HG03196 (cell line): ENCODE results near the gene SLC38A8.

ENCODE experiments used
- ATAC-seq: cut with Tn5 transposase; IDR thresholded peaks from one replicate; pipeline ENCODE4 v1.9.1; 2021; ENCODE audit not compliant: unreplicated experiment

SLC38A8 gene

DNA sequence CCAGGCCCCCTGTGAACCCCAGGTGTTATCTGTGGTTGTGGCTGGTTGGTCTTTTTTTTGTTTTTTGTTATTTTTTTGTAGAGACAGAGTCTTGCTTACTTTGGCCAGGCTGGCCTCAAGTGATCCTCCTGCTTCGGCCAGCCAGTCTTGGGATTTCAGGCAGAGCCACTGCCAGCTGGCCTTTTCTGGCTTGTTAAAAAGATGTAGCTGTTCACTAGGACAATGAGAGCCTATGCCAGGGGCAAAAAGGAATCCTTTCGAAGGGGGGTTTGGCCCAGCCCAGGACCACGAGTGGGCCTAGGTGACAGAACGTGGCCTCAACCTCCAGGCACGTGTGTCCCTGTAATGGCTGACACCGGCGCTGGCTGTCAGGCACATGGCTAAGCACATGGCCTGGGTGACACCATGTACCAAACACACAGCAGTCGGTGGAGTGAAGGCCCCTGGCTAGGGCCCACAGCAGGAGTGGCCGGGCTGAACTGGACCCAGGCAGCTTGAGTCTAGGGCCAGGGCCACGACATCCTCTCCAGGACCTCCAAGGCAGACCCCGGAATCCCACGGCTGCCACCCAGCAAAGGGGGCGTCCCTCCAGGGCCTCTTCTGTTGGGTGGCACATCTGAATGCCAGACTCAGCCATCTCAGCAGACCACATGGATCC lies 6.9 kb upstream of the SLC38A8 start:
- no peak for ATAC-seq

DNA sequence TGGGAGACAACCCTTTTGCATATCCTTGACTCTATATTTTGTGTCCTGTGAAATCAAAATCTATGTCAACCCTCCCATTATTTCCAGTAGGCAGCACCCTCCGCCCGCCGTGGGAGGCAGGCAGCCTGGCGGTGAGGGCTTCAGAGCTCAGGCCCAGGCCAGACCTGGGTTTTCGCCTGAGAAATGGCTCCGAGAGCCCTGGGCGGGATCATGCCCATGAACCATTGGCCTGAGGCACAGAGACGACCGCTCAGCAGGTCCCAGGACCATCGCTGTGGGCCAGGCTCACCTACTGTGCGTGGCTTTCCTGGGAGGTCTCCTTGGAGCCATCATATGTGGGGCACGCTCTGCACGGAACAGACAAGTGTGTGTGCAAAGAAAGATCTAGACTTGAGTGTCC lies 6.3 kb upstream of the SLC38A8 start:
- ATAC-seq, result no peak

DNA sequence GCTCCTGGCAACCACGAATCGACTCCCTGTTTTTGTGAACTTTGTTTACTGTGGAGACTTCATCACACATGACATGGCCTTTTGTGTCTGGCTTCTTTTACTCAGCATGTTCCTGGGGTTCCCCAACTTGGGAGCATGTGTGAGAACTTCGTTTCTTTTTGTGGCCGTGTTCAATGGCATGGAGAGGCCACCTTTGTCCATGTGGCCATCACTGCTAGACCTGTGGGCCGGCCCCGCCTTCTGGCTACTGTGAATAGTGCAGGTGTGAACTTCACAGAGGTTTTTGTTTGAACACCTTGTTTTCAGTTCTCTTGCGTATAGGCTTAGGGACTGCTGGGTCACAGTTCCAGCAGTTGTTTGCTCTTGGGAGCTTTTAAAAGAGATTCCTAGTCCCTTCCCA lies 5.7 kb upstream of the SLC38A8 start:
- ATAC-seq, result no peak

DNA sequence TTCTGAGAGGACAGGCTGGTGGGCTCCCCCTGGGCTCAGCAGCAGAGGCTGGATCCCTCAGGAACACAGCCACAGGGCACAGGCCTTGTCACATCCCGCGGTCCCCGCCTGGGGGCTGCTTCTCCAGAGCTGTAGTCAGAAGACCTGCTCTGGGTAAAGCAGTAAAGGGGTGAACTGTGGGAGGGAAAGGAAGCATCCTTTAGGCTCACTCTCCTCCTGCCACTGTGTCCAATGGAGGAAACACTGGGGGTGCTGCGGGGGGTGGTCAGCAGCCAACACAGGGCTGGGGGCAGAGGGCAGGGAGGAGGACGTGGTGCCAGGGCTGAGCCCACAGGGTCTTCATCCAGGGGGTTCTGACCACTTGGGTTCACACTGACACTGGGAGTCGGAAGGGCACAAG lies 5.0 kb upstream of the SLC38A8 start:
- no peak for ATAC-seq

DNA sequence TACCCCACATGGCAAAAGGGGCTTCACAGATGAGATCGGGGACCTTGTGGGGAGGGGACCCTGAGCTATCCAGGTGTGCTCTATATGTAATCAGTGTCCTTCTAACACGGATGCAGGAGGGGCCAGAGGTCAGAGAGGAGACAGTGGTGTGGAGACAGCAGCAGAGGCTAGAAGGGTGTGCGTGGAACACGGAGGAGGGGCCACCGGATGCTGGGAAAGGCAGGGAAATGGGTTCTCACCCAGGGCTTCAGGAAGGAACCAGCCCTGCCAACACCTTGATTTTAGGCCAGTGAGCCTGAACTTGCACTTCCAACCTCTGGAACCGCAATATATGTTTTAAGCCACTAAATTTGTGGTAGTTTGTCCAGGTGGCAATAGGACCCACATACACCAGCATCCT lies 4.6 kb upstream of the SLC38A8 start:
- no peak for ATAC-seq

DNA sequence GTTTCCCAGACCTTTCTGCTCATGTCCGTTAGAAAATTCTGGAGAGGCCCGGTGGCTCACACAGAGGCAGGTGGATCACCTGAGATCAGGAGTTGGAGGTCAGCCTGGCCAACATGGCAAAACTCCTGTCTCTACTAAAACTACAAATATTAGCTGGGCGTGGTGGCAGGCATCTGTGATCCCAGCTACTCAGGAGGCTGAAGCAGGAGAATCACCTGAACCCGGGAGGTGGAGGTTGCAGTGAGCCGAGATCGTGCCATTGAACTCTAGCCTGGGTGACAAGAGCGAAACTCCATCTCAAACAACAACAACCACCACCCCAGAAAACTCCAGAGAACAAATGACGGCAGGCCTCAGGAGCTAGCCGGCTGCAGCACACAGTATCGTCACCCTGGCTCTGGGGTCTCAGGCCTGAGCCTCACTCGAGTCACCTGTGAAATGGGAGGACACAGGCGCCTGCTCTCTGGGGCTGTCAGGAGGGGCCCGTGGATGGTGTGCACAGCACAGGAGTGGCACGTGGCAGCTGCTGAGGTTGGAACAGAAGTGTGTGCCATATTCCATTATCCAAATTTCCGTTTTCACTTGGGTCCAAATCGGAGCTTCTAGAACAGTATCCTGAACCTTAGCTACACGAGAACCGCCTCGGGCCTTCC lies 3.3 kb upstream of the SLC38A8 start:
- ATAC-seq, result no peak

DNA sequence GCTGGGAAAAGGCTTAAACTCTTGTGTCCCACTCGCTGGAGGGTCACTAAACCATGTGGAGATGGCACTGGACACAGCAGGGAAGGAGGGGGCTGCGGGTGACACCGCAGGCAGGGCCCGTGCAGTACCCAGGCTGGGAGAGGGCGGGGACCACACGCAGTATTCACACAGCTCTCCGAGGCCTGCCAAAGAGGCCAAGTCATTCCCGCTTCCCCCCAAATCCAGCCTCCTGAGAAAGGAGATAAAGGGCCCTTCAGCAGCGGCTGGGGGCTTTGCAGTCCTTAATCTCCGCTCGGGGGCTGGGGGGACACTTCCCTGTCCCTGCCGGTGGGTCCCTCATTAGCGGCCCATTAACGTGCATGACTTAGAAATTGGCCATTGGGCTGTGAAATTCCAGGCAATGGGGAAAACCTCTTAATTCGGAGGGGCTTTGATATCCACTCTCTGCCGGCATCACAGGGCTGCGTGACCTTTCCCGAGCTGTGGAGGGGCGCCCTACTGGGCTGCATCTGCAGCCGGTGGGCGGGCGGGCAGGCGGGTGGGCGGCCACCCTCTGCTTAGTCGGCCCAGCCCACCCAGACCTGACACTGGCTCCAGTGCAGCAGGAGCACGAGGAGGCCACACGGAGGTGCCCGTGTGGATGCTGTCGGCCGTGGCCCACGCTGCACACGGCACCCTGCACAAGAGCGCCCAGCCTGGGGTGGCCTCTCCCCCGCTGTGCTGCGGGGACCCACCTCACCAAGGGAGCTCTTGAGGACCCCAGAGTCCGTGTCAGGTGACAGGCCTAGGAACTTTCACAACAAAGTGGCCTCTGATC lies 2.6 kb upstream of the SLC38A8 start:
- ATAC-seq, result no peak

DNA sequence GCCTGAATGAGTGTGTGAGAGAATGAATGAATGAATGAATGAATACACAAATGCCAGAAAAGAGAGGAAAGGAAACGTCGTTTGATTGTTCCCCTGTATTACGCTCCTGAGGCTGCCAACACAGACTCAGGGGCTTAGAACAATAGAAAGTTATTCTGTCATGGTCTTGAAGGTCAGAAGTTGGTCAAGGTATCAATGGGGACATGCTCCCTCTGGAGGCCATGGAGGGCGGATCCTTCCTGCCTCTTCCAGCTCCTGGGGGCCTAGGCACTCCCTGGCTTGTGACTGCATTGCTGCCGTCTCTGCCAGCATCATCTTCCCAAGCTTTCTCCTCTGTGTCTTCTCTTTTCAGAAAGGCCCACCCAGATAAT lies 1.5 kb upstream of the SLC38A8 start:
- no peak for ATAC-seq

DNA sequence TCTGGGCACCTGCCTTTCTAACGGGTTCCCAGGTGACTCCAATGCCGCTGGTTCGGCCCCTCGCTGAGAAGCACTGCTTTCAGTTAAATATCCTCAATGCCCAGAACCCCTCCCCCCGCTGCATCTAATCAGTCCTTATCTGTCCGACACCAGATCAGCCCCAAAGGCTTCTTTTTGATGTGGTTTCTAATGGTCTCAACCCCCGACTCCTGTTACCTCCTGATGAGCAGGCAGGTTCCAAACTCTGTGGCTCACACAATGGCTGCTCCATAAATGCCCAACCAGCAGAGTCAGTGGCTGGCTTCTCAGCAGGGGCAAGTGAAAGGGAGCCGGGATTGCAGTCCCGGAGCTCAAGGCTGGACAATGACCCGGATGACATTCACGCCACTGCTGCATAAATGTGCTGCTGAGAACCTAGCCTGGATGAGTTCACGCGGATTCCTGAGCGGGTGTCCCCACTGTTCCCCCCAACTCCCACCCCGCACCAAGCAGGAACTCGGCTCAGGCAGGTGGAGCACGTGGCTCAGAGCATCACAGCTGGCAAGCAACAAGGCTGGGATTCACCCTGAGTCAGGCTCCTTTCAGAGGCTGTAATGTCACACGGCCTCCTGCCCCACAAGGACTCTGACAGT lies 1.0 kb upstream of the SLC38A8 start:
- ATAC-seq, result no peak

DNA sequence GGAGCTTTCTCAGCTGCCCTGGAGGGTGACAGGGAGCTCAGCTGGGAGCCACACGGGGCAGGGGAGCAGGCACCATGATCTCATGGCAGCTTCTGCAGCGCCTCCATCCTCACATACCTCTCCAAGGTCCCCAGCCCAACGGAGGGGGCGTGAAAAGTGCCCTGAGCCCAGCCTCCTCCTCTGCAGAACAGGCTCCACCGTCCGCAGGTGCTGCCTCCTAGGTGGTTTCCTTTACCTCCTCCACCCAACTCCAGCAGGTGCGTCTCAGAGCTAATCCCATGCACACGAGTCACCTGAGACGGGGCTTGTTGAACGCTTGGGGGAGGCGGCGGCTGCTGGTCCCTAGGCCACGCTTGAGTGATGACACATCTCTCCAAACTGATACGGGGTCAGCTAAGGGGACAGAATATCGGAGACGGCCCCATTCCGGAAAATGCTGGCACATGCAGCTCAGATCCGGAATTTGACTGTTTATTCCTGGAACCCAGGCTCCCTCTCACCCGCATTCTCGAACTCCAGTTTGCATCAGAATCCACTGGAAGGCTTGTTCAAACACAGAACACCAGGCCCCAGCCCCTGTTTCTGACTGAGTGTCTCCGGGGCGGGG lies 387 bp upstream of the SLC38A8 start:
- ATAC-seq, result no peak

DNA sequence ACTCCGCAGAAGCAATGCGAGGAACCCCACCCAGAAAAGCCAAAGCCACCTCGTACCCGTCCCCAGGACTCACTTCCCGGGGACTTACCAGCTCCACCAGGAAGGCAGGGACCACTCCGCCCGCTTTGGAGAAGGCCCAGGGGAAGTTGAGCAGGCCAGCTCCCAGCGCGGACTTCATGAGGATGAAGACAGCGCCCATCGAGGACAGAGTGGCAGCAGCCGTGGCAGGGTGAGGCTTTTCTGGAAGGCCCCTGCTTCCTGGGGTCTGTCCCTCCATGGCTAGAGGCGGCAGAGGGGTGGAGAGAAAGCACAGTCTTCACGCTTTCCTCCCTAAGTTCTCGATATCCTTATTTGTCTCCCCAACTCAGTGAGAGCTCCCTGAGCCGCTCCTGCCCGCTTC lies 714 bp downstream of the SLC38A8 start:
- ATAC-seq, result no peak

DNA sequence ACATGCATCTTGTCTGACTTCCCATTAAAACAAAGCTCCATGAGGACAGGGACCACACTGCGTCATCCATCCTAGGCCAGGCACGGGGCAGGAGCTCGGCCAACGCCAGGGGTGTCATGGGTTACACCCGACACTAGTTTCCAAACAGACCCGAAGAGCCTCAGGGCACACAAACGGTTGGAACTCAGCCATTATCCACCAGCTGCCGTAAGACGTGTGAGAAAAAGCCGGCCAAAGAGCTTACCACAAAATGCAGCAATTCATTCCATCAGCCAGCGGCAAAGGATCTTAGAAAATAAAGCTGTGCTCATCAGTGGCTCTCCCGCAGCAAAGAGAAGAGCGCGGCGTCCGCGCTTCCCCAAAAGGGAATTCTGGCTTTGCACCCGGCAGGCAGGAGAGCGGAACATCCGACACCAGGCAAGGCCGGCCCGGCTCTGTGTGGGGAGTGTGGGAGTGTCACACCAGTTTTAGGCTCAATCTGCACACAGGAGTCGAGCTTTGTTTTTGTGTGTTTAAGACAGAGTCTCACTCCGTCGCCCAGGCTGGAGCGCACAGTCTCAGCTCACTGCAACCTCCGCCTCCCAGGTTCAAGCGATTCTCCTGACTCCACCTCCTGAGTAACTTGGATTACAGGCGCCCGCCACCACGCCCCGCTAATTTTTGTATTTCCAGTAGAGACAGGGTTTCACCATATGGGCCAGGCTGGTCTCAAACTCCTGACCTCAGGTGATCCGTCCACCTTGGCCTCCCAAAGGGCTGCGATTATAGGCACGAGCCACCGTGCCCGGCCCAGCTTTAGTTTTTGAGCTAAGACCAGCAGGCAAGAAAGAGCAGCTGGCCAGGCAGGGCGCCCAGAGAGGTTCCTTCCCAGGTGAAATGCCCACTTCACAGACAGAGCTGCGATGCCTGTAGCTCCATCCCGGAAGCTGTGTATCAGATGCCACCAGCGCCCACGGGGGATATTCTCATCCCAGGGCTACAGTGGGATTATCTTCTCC lies 1.5 kb downstream of the SLC38A8 start:
- no peak for ATAC-seq

DNA sequence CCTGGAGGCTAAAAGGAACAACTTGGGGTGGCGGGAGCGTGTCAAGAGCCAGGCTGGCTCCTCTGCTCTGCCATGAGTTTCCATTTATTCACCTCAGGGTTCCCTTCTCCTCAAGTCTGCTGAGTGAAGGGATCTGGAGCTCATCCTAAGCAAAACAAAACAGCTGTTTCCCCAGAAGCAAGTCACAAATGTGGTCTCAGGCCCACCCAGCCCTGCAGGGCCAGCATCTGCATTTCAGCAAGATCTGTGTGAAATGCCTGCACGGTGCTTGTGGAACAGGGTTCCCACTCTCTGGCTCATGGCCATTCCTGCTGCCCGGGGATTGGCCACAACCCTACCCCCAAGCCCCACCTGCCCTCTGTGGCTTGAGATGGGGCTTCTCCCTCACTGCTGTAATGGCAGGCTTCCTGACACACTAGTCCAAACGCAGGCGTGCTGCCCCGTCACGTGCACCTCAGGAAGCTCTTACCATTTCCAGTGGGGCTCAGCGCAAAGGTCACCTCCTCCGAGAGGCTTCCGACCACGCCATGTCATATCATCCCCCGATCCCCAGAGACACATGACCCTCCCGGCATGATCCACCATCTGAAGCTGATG lies 2.3 kb downstream of the SLC38A8 start:
- no peak for ATAC-seq

DNA sequence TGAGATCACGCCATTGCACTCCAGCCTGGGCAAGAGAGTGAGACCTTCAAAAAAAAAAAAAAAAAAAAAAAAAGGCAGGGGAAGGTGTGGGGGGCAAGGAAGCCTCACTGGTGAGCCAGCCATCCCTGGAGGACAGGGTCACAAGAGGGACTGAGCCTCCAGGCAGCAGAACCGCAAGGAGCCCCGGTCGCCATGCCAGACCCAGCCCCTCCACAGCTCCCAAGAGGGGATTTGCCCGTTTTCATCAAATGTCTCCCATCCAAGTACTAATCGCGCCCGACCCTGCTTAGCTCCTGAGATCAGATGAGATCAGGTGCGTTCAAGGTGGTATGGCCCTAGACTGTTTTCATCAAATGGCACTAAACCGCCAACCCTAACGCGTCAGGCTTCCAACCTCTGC lies 2.9 kb downstream of the SLC38A8 start:
- ATAC-seq, result no peak

DNA sequence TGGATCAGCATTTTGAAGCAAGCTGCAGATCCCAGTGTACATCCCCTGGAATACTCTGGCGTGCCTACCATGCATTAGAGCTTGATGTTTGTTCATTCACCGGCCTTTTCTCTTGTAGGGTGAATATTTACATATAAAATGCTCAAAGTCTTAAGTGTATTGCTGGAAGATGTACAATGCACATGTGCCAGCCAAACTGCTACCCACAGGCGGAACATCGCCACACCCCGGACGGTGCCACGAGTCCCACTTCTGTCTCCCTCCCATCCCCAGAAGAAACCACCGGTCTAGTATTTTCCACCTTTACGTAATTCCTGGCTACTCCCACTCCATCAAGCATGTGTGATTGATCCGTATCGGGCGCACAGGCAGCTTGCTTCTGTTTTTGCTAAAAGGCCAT lies 4.1 kb downstream of the SLC38A8 start:
- ATAC-seq, result no peak

DNA sequence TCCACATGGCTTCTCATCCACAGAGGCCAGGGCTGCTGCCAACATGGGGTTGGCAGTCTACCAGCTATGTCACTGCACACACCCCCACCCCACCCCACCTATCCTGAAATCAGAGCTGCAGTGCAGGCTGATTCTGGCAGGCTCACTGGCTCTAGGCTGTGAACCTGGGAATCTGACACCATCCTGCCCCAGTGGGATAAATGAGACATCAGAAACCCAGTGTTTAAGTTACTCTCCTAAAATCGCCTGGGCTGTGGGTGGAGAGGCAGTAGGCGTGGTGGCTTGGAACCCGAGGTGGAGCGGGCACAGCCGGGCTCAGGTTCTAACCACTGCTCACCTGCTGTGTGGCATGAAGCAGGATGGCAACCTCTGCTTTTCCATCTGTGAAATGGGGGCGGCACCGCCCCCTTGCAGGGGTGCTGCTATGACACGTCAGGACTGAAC lies 5.6 kb downstream of the SLC38A8 start:
- ATAC-seq, result no peak

DNA sequence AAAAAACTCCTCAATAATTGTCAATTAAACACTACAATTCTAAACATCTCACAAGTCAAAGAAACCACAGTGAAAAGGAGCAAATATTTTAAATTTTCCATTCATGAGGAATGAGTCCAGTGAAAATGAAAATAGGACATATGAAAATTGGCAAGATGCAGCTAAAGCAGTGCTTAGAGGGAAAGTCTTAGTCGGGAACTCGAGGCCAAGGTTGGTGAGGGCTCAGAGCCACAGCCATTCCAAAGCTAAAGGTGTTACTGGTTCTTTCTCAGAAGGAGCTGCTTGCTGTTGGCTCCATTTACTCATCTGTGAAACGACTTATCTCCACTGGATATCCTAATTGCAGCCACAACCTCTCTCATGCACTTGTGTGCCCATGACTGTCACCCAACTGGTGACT lies 6.5 kb downstream of the SLC38A8 start:
- no peak for ATAC-seq

DNA sequence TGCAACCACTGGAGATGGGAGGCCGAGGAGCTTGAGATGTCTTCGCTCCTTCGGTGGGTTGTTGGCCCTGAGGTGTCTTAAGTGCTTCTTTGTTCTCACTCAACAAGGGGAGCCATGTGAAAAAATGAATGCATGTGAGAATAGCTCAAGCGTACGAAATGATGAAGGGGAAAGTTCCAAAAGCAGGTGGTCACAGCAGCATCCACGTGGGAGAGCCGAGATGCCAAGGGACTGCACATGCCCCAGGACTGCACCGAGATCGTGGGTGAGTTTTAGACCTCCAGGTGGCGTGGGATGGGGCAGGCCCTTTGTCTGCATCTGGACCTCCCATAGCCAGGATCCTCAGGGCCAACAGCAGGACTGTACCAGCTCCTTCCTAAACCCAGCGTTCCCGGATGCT lies 8.1 kb downstream of the SLC38A8 start:
- ATAC-seq, result no peak

DNA sequence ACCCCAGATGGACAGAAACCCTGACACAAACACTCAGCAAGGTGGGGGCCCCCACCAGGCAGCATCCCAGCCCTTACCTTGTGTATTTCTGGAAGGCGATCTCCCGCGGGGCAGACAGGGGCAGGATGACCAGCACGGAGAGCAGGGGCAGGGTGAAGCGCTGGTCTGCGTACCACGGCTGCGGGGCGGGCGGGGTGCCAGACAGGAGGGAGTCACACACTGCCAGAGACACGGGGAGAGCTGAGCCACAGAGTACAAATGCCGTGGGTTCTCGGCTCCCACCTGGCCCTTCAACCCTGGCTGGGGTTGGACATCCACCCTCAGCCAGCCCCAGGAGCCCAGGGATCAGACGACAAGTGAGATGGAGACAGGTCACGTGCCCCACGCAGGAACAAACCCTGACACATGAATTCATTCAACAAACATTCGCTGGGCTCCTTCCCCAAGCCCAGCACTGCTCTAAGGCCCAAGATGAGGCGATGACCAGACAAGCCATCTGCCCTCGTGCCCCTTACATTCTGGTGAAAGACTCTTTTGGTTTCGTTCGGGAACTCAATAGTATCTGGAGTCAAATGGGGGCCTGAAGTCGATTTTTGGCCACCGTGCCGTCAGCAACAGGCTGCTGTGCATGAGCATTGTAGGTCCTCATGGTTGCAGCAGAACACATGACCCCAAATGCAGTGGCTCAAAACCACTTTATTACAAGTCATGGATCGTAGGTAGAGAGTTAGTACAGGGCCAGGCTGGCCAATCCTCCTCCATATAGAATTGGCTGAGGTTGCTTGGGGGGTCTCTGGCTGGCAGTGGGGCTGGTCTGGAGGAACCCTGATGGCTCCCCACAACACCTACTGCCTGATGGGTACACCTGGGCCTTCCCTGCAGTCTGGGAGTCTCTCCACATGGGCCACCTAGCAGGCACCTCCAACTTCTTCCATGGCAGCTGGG lies 9.1 kb downstream of the SLC38A8 start:
- ATAC-seq, result no peak
